HEK293T (cell line): ENCODE data around the gene ZDHHC16.
"Not testable (repeated sequence)": the region's sequence is repeated elsewhere in the genome, so short reads cannot be mapped to it uniquely, and the experiment has no call there.

Source experiments
- CTCF ChIA-PET: fragments of 350-600 bp; formaldehyde crosslinking; extraction: SDS; loops from one replicate; lab custom pipeline; 2021; ENCODE audit warnings: antibody characterized with exemption, inconsistent platforms; lab: Yijun Ruan, JAX
- POLR2A ChIA-PET: fragments of 350-600 bp; formaldehyde crosslinking; extraction: SDS; loops from one replicate; lab custom pipeline; 2020; ENCODE audit warnings: antibody characterized with exemption, inconsistent platforms; lab: Yijun Ruan, JAX
- DNase-seq: peaks from one replicate; pipeline ENCODE4 v3.0.0; 2012; ENCODE audit warnings: mixed read lengths; ENCODE audit errors: extremely low spot score
- ARNT ChIP-seq: fragments of 450-650 bp; IDR thresholded peaks from 2 replicates; pipeline ENCODE4 v1.6.1; 2017; ENCODE audit warnings: mild to moderate bottlenecking
- BHLHE40 ChIP-seq: fragments of 450-650 bp; IDR thresholded peaks from 2 replicates; pipeline ENCODE4 v1.6.1; 2016; ENCODE audit warnings: mild to moderate bottlenecking, moderate library complexity, borderline replicate concordance
- CTBP1 ChIP-seq: fragments of 450-650 bp; IDR thresholded peaks from 2 replicates; pipeline ENCODE4 v1.6.1; 2016; ENCODE audit warnings: borderline replicate concordance
- ELF4 ChIP-seq: fragments of 450-650 bp; IDR thresholded peaks from 2 replicates; pipeline ENCODE4 v1.6.1; 2017; ENCODE audit warnings: antibody characterized with exemption
- FOXA1 ChIP-seq: fragments of 450-650 bp; IDR thresholded peaks from 2 replicates; pipeline ENCODE4 v1.6.1; 2016; ENCODE audit warnings: mild to moderate bottlenecking
- FOXK2 ChIP-seq: fragments of 450-650 bp; IDR thresholded peaks from 2 replicates; pipeline ENCODE4 v1.6.1; 2016; ENCODE audit warnings: mild to moderate bottlenecking
- FOXM1 ChIP-seq: fragments of 450-650 bp; IDR thresholded peaks from 2 replicates; pipeline ENCODE4 v1.6.1; 2017; ENCODE audit warnings: mild to moderate bottlenecking, borderline replicate concordance
- HDGF ChIP-seq: fragments of 450-650 bp; IDR thresholded peaks from 2 replicates; pipeline ENCODE4 v1.6.1; 2017; ENCODE audit warnings: antibody characterized with exemption, borderline replicate concordance
- L3MBTL2 ChIP-seq: fragments of 450-650 bp; conservative IDR thresholded peaks from 2 replicates; pipeline ENCODE4 v1.6.1; 2016; ENCODE audit warnings: mild to moderate bottlenecking
- LEF1 ChIP-seq: fragments of 450-650 bp; IDR thresholded peaks from 2 replicates; pipeline ENCODE4 v1.6.1; 2017; ENCODE audit warnings: mild to moderate bottlenecking, borderline replicate concordance
- NFRKB ChIP-seq: fragments of 450-650 bp; IDR thresholded peaks from 2 replicates; pipeline ENCODE4 v1.6.1; 2016; ENCODE audit warnings: mild to moderate bottlenecking, moderate library complexity
- SP1 ChIP-seq: fragments of 450-650 bp; IDR thresholded peaks from 2 replicates; pipeline ENCODE4 v1.6.1; 2017
- SUZ12 ChIP-seq: fragments of 450-650 bp; IDR thresholded peaks from 2 replicates; pipeline ENCODE4 v1.6.1; 2016; ENCODE audit warnings: mild to moderate bottlenecking
- TARDBP ChIP-seq: fragments of 450-650 bp; IDR thresholded peaks from 2 replicates; pipeline ENCODE4 v1.6.1; 2016
- ZNF384 ChIP-seq: fragments of 450-650 bp; IDR thresholded peaks from 2 replicates; pipeline ENCODE4 v1.6.1; 2016
- TF ChIP-seq, protein P1 (sequence below): fragments of 450-650 bp; IDR thresholded peaks from 2 replicates; pipeline ENCODE4 v1.6.1; 2016

Gene ZDHHC16

GRCh38 chr10:97445722-97446639 lies at the start of gene ZDHHC16, which contains the start of gene EXOSC1:
Gene ZDHHC16 (plus strand): TSS chr10:97446175. CDS start chr10:97451676, 5,501 bp downstream.
Gene EXOSC1 (minus strand): TSS chr10:97446006. CDS start chr10:97445985, 21 bp downstream.
- POLR2A ChIA-PET = interaction anchor here (1.2 to 1.3 kb wide), 2 partner anchors 15 to 45 kb away, joined by 3 to 4 read pairs; partner anchors contain the start of gene RRP12
- no peak for TF ChIP-seq FOXK2
- peak; percentile 45 for TF ChIP-seq ELF4

DNA sequence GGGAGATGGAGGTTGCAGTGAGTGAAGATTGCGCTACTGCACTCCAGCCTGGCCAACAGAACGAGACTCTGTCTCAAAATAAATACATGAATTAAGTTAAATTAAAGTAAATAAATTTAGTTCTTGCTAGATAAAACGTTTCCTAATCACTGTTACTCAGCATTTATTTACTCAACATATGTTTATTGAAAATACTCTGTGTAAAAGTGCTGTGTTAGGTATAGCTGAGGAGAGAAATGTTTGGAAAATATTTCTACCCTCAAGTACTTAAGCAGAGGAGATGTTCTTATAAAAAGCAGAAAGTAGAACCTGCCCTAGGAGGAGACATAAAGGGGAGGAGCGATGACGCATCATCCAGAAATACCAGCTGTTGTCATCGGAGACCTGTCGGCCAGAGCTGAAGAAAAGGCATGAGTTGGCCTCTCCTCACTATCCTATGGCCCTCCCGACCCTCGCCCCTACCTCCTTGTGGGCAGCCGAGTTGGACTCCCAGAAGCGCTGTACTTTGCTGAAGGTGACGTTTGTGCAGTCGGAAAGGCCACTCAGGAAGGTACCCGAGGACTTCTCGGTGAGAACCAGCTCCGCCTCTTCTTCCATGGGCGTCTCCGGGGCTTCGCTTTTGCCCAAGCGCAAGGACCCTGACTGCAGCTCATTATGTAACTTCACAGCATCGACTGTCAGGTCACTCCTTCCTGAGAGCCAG lies 46.0 kb upstream of the ZDHHC16 start:
- ChIA-PET POLR2A (interaction anchor here (0.7 to 2.2 kb wide), 10 partner anchors 11 to 337 kb away, joined by 3 to 17 read pairs (median 4); partner anchors contain the start of genes FRAT2 and ZFYVE27), CTCF (interaction anchor here (0.6 to 1.6 kb wide), 4 partner anchors 34 to 375 kb away, joined by 3 to 5 read pairs (median 4); partner anchors contain the start of gene ARHGAP19)
- TF ChIP-seq FOXM1 = no peak
- peak; percentile 73 for DNase-seq

More at GRCh38 chr10:97445722-97446639, at the start of gene ZDHHC16, which contains the start of gene EXOSC1:
- peak; percentile 98 for DNase-seq
- CTCF ChIA-PET = no interaction called here

GRCh38 chr10:97400665-97401454 lies 45.1 kb upstream of the ZDHHC16 start, which contains the start of gene RRP12:
Gene RRP12 (minus strand): TSS chr10:97401340. CDS start chr10:97401231, 109 bp downstream.
- TF ChIP-seq L3MBTL2 (peak; percentile 74), FOXK2 (peak; percentile 93), ELF4 (peak; percentile 79), FOXA1 (no peak)
- POLR2A ChIA-PET = interaction anchor here (0.7 to 2.2 kb wide), 18 partner anchors 9 to 336 kb away, joined by 3 to 17 read pairs (median 3); partner anchors contain the start of genes EXOSC1, FRAT2, ZDHHC16 and ZFYVE27
- peak; percentile 98 for DNase-seq
- CTCF ChIA-PET = interaction anchor here (0.7 to 1.6 kb wide), 5 partner anchors 33 to 574 kb away, joined by 3 to 5 read pairs (median 3); no protein-coding TSS in a partner anchor

GRCh38 chr10:97401455-97401919 lies 44.5 kb upstream of the ZDHHC16 start:
- DNase-seq = no peak
- TF ChIP-seq FOXM1 = no peak
- no peak for TF ChIP-seq ELF4
- TF ChIP-seq NFRKB = no peak
- TF ChIP-seq, protein P1, sequence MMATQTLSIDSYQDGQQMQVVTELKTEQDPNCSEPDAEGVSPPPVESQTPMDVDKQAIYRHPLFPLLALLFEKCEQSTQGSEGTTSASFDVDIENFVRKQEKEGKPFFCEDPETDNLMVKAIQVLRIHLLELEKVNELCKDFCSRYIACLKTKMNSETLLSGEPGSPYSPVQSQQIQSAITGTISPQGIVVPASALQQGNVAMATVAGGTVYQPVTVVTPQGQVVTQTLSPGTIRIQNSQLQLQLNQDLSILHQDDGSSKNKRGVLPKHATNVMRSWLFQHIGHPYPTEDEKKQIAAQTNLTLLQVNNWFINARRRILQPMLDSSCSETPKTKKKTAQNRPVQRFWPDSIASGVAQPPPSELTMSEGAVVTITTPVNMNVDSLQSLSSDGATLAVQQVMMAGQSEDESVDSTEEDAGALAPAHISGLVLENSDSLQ = no peak
- TF ChIP-seq CTBP1 = no peak
- no peak for TF ChIP-seq BHLHE40
- TF ChIP-seq FOXK2 = no peak
- TF ChIP-seq L3MBTL2 = no peak
- TF ChIP-seq SP1 = no peak
- no peak for TF ChIP-seq FOXA1
- TF ChIP-seq TARDBP = no peak
- TF ChIP-seq ARNT = no peak
- no peak for TF ChIP-seq LEF1
- CTCF ChIA-PET = interaction anchor here (0.7 to 1.6 kb wide), 4 partner anchors 32 to 575 kb away, joined by 3 to 5 read pairs (median 4); no protein-coding TSS in a partner anchor
- POLR2A ChIA-PET = interaction anchor here (0.7 to 2.2 kb wide), 15 partner anchors 10 to 123 kb away, joined by 3 to 17 read pairs (median 3); partner anchors contain the start of genes EXOSC1, FRAT2 and ZDHHC16

DNA sequence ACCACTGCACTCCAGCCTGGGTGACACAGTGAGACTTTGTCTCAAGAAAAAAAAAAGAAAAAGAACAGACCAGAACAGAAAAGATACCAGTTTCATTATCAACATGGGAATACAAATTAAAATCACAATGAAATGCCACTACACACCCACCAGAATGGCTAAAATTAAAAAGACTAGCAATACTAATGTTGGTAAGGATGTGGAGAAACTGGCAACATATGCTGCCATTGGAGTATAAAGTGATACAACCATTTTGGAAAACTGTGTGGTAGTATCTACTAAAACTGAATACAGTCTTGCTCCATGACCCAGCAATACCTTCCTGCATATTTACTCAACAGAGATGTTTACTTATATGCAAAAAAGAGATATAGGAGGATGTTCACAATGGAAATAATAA lies 41.9 kb upstream of the ZDHHC16 start:
- no peak for DNase-seq
- TF ChIP-seq FOXM1 (no peak), ZNF384 (no peak), CTBP1 (no peak), ELF4 (no peak), BHLHE40 (no peak), SP1 (no peak), FOXK2 (no peak), HDGF (no peak), SUZ12 (no peak), L3MBTL2 (no peak), ARNT (no peak), NFRKB (no peak), LEF1 (no peak), TARDBP (no peak), FOXA1 (no peak)
- TF ChIP-seq, protein P1 = no peak
- CTCF ChIA-PET = no interaction called here
- POLR2A ChIA-PET = no interaction called here

- ChIA-PET CTCF (interaction anchor here (0.6 to 1.4 kb wide), 3 partner anchors 15 to 195 kb away, joined by 5 to 8 read pairs (median 6); no protein-coding TSS in a partner anchor), POLR2A (no interaction called here)
- no peak for DNase-seq
- TF ChIP-seq NFRKB (no peak), L3MBTL2 (no peak), BHLHE40 (no peak), LEF1 (no peak), TARDBP (no peak), SP1 (no peak)
Measured at GRCh38 chr10:97406064-97406463, 39.9 kb upstream of the ZDHHC16 start.

- DNase-seq = not testable (repeated sequence)
- CTCF ChIA-PET = interaction anchor here (0.6 to 1.4 kb wide), 5 partner anchors 15 to 194 kb away, joined by 3 to 8 read pairs (median 5); no protein-coding TSS in a partner anchor
Measured at GRCh38 chr10:97406483-97406882, 39.5 kb upstream of the ZDHHC16 start.

More at GRCh38 chr10:97406483-97406882, 39.5 kb upstream of the ZDHHC16 start:
- POLR2A ChIA-PET = interaction anchor here (1.0 kb wide), 1 partner anchor 28 kb away, joined by 6 read pairs; no protein-coding TSS in a partner anchor
